ENCODE results near the gene CPN2. TPM values are rescaled to one million over a fixed set of nuclear protein-coding genes. Genes with fewer than 3 reads are reported as not detected.

CPN2 gene
- total RNA-seq, 1 experiment from 2014 or later = 0.08 TPM

- ATAC-seq (no peak), DNase-seq (ENCODE audit: low read depth, low spot score) (no peak)
- POLR2A ChIA-PET = no interaction called here
- no TSS peak for BruUV-seq (replicated peaks)
- H3K4me3 ChIP-seq (ENCODE audit: low read depth in 2 of 2, low read length in 2 of 2) = no peak overlapping the region
- 0 out of 2 replicates have a peak, but pooled peaks cover 3% of the 10 kb centered on the region for H3K27me3 ChIP-seq (ENCODE audit: control insufficient read depth, insufficient read depth, low read length)
- H3K9me3 ChIP-seq (ENCODE audit: control insufficient read depth, insufficient read depth, low read depth, low read length) = no peaks in the 10 kb centered on the region
- H3K4me1 ChIP-seq (ENCODE audit: control insufficient read depth, insufficient read depth, low read length) = peaks cover 11% of the 10 kb centered on the region
- no peaks in the 10 kb centered on the region for H3K36me3 ChIP-seq (ENCODE audit: control insufficient read depth, insufficient read depth, low read length)
- H3K27ac ChIP-seq (ENCODE audit: low read length) = no peak overlapping the region
- CTCF ChIA-PET = no interaction called here
- in situ Hi-C loops (cut with HindIII; ENCODE audit: low pct_unique_long_range_greater_than_20kb, low sequenced_read_pairs) = no loop called here
- intact Hi-C loops (cut with micrococcal nuclease; ENCODE audit: unreplicated experiment) = no loop called here
- TF ChIP-seq SIN3A (IDR thresholded peaks at IDR 0.05; ENCODE audit: borderline replicate concordance, insufficient read depth, low read depth, low read length) = no peak
- no peak for TF ChIP-seq POLR2AphosphoS5 (IDR thresholded peaks at IDR 0.05; ENCODE audit: low read depth, low read length)
- TF ChIP-seq REST (IDR thresholded peaks at IDR 0.05; ENCODE audit: insufficient read depth in 1 of 2, low read depth in 2 of 2, low read length in 1 of 2) = no peak
- no peak for TF ChIP-seq CTCF (IDR thresholded peaks at IDR 0.05)
- TF ChIP-seq TCF7L2 (IDR thresholded peaks at IDR 0.05; ENCODE audit: low read depth, low read length) = no peak
Measured at GRCh38 chr3:194365526-194365925, 14.4 kb upstream of the CPN2 start.

- DNase-seq (ENCODE audit: low read depth, low spot score) (no peak), ATAC-seq (peak; percentile 36; the same call in 1 of the 2 replicates)
- intact Hi-C loops (cut with micrococcal nuclease; ENCODE audit: unreplicated experiment) (no loop called here), in situ Hi-C loops (cut with HindIII; ENCODE audit: low pct_unique_long_range_greater_than_20kb, low sequenced_read_pairs) (no loop called here)
- H3K27ac ChIP-seq (ENCODE audit: low read length) = no peak overlapping the region
- ChIA-PET POLR2A (interaction anchor here (0.7 kb wide), 1 partner anchor 10 kb away, joined by 3 read pairs; no protein-coding TSS in a partner anchor), CTCF (no interaction called here)
- BruUV-seq (replicated peaks) = no TSS peak
- H3K27me3 ChIP-seq (ENCODE audit: control insufficient read depth, insufficient read depth, low read length) = 0 out of 2 replicates have a peak, but pooled peaks cover 1% of the 10 kb centered on the region
- no peak overlapping the region for H3K4me3 ChIP-seq (ENCODE audit: low read depth in 2 of 2, low read length in 2 of 2)
- H3K4me1 ChIP-seq (ENCODE audit: control insufficient read depth, insufficient read depth, low read length) = peaks cover 6% of the 10 kb centered on the region
- no peak for TF ChIP-seq SIN3A (IDR thresholded peaks at IDR 0.05; ENCODE audit: borderline replicate concordance, insufficient read depth, low read depth, low read length)
- no peak for TF ChIP-seq REST (IDR thresholded peaks at IDR 0.05; ENCODE audit: insufficient read depth in 1 of 2, low read depth in 2 of 2, low read length in 1 of 2)
- no peak for TF ChIP-seq POLR2AphosphoS5 (IDR thresholded peaks at IDR 0.05; ENCODE audit: low read depth, low read length)
- no peak for TF ChIP-seq CTCF (IDR thresholded peaks at IDR 0.05)
- TF ChIP-seq TCF7L2 (IDR thresholded peaks at IDR 0.05; ENCODE audit: low read depth, low read length) = no peak
- H3K9me3 ChIP-seq (ENCODE audit: control insufficient read depth, insufficient read depth, low read depth, low read length) = no peaks in the 10 kb centered on the region
- H3K36me3 ChIP-seq (ENCODE audit: control insufficient read depth, insufficient read depth, low read length) = no peaks in the 10 kb centered on the region
Measured at GRCh38 chr3:194364652-194365434, 13.7 kb upstream of the CPN2 start.

Measured in Panc1 (cell line).